Transverse colon (tissue), 4 donors: Measurements from ENCODE around the gene DTX3. TPM values are rescaled to one million over a fixed set of nuclear protein-coding genes. Genes with fewer than 3 reads are reported as not detected.
"Not testable (repeated sequence)": the region's sequence is repeated elsewhere in the genome, so short reads cannot be mapped to it uniquely, and the experiment has no call there.

ENCODE experiments used
- DNase-seq: peaks from one replicate; pipeline ENCODE4 v3.0.0-alpha.2; 2019
- H3K27ac ChIP-seq, 4 donors: fragments of 200-600 bp; sonication (generic); 2 replicates each; pipeline ENCODE4 v1.5.1; 2016 to 2018; ENCODE audit warnings: inconsistent platforms in 4 of 4
- H3K27me3 ChIP-seq: fragments of 200-600 bp; sonication (generic); 2 replicates; pipeline ENCODE4 v1.5.1; 2017; ENCODE audit warnings: inconsistent platforms
- H3K36me3 ChIP-seq, 4 donors: fragments of 200-600 bp; sonication (generic); 2 replicates each; pipeline ENCODE4 v1.5.1; 2017 to 2019; ENCODE audit warnings: inconsistent platforms in 4 of 4
- H3K4me1 ChIP-seq, 4 donors: fragments of 200-600 bp; sonication (generic); 2 replicates each; pipeline ENCODE4 v1.5.1; 2017 to 2020; ENCODE audit warnings: inconsistent platforms in 4 of 4
- H3K4me3 ChIP-seq, 4 donors: fragments of 200-600 bp; sonication (generic); 1 replicate in 1 of 4; 2 replicates in 3 of 4; pipeline versions ENCODE4 v1.5.1 to v1.6.1; 2017 to 2019; ENCODE audit warnings: inconsistent platforms in 4 of 4
- H3K9me3 ChIP-seq, 2 donors: fragments of 200-600 bp; sonication (generic); 2 replicates each; pipeline ENCODE4 v1.5.1; 2017 to 2019; ENCODE audit warnings: inconsistent platforms in 2 of 2
- CTCF ChIP-seq, 5 experiments: fragments of 200-600 bp in 3 of 5; fragments of 450-650 bp in 2 of 5; sonication (generic) in 3 of 5; IDR thresholded peaks; 1 replicate in 2 of 5; 2 replicates in 3 of 5; pipeline ENCODE4 v1.5.1; 2016 to 2017; ENCODE audit warnings: antibody characterized with exemption in 5 of 5, inconsistent platforms in 3 of 5, mild to moderate bottlenecking in 2 of 5, moderate library complexity in 1 of 5
- EP300 ChIP-seq: sonication (generic); formaldehyde crosslinking; IDR thresholded peaks from one replicate; pipeline ENCODE4 v1.6.1; 2017; ENCODE audit warnings: antibody characterized with exemption, low read depth
- POLR2A ChIP-seq: fragments of 450-650 bp; IDR thresholded peaks from one replicate; pipeline ENCODE4 v1.6.1; 2016; ENCODE audit warnings: antibody characterized with exemption, mild to moderate bottlenecking, moderate library complexity
- POLR2AphosphoS5 ChIP-seq, 3 donors: sonication (generic); formaldehyde crosslinking; IDR thresholded peaks; one replicate each; pipeline ENCODE4 v1.6.1; 2016; ENCODE audit warnings: antibody characterized with exemption in 3 of 3
- WGBS, 2 donors: methylation state at CpG; one replicate each; pipeline ENCODE4 v1.1.5; 2018; ENCODE audit warnings: low coverage in 1 of 2; 5-methylcytosine and 5-hydroxymethylcytosine counted together
- in situ Hi-C, 4 donors: fragments of 200-750 bp; cut with MboI; loops; one replicate each; pipeline versions ENCODE4 v1.15.0 to v1.15.1; 2017; ENCODE audit warnings: low sequenced_read_pairs in 3 of 4, low pct_ligation_motif_present in 1 of 4, low pct_unique_long_range_greater_than_20kb in 1 of 4
- intact Hi-C: fragments of 100-400 bp; cut with DNase I; formaldehyde crosslinking; loops from one replicate; pipeline ENCODE4 v1.15.1; 2023; ENCODE audit warnings: low total_unique reads
- total RNA-seq, 4 donors: library from RNA; depleted of rRNA; stranded (reverse); fragments of >200 nt; gene quantifications; one replicate each; pipeline ENCODE4 v1.1.0, GENCODE V29; 2016

Gene DTX3
- total RNA-seq, 4 donors from 2014 or later = 8.0 to 10.9 (median 9.6) TPM

DNA sequence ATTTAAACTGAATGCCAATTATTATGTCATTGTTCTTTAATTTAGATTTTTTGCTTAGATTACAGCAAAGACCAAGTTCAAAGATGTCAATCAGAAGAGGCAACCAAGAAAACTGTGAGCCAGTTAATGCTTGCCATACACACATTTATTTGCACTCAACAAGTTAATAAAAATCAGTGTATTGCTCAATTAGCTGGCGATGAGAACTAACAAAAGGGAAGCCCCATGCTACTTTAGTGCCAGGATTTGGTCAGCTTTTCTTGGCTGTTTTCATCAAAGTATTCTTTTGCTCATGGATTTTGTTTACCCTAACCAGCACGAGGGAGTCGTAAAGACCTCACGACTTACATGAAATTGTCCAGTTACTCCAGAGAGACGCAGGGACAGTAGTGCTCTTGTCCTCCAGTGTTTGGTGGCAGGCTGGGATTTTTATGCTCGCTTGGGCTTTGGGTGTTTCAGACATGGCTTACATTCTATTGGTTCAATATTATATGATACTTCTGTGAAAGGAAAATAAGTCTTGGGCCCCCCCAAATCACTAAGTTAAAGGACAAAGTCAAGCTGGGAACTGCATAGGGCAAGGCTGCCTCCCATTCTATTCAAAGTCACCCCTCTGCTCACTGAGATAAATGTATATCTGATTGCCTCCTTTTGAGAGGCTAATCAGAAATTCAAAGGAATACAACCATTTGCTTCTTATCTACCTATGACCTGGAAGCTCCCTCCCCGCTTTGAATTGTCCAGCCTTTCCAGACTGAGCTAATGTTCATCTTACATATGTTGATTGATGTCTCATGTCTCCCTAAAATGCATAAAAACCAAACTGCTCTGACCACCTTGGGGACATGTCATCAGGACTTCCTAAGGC is 35.8 kb downstream of the DTX3 start:
- in situ Hi-C loops = no loop called here
- TF ChIP-seq CTCF (IDR thresholded peaks at IDR 0.05) = no peak
- no peak for TF ChIP-seq POLR2AphosphoS5 (IDR thresholded peaks at IDR 0.05)
- TF ChIP-seq POLR2A = no peak
- no peak for TF ChIP-seq EP300
- 42 to 44% methylated on average over 7 of the region's 7 CpGs for WGBS, 2 donors
- Histone ChIP-seq H3K4me3 (no peak overlapping the region), H3K9me3 (no peaks in the 10 kb centered on the region), H3K27me3 (peaks cover 62% of the 10 kb centered on the region), H3K4me1 (no peaks in the 10 kb centered on the region), H3K36me3 (no peaks in the 10 kb centered on the region), H3K27ac (no peak overlapping the region)
- intact Hi-C loops = no loop called here
- DNase-seq = no peak

GRCh38 chr12:57641699-57642442 is 37.2 kb downstream of the DTX3 start:
- in situ Hi-C loops (no loop called here), intact Hi-C loops (no loop called here)
- H3K9me3 ChIP-seq = peaks cover 3 to 4% of the 10 kb centered on the region in 2 donors
- no peaks in the 10 kb centered on the region for H3K36me3 ChIP-seq
- no peak overlapping the region for H3K4me3 ChIP-seq
- H3K27me3 ChIP-seq = peaks cover 50% of the 10 kb centered on the region
- DNase-seq = no peak
- H3K27ac ChIP-seq = no peak overlapping the region
- WGBS, 2 donors = 51% methylated on average over 5 of the region's 5 CpGs
- no peaks in the 10 kb centered on the region for H3K4me1 ChIP-seq
- no peak for TF ChIP-seq EP300
- no peak for TF ChIP-seq CTCF (IDR thresholded peaks at IDR 0.05)
- no peak for TF ChIP-seq POLR2A
- TF ChIP-seq POLR2AphosphoS5 (IDR thresholded peaks at IDR 0.05) = no peak

- H3K27ac ChIP-seq, H3K4me1 ChIP-seq, intact Hi-C loops, DNase-seq, H3K4me3 ChIP-seq, H3K36me3 ChIP-seq, in situ Hi-C loops, H3K9me3 ChIP-seq: not testable (repeated sequence)
- peaks cover 15% of the 10 kb centered on the region for H3K27me3 ChIP-seq
- 69 to 79% methylated on average over 7 to 13 of the region's 13 CpGs for WGBS, 2 donors
Observed at GRCh38 chr12:57645990-57646658, 41.5 kb downstream of the DTX3 start.

GRCh38 chr12:57646659-57647049 is 42.0 kb downstream of the DTX3 start:
- not testable (repeated sequence) for H3K9me3 ChIP-seq
- 100% methylated on average over 5 of the region's 15 CpGs; no CpG with 5 or more reads in 1 of the 2 donors for WGBS, 2 donors

DNA sequence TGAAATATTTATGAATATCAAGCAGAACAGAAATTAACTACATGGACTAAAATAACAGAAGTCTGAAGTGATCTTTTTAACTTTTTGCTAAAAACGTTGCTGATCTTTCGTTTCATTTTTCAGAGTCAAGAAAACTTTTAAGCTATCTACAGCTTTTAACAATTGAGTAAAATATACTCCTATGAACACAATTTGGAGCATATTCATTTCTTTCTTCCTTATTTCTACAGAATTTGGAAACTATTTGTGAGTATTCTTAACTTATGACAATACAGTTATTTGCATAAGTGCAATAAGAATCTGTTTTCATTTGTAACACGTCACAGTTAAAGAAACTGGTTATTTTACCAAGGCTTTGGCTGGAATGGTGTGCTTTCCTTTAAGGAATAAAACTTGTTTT is 49.4 kb downstream of the DTX3 start:
- no peak for DNase-seq
- no peak overlapping the region for H3K4me3 ChIP-seq
- in situ Hi-C loops = no loop called here

More at GRCh38 chr12:57646659-57647049, 42.0 kb downstream of the DTX3 start:
- H3K27ac ChIP-seq, H3K4me1 ChIP-seq, H3K36me3 ChIP-seq, DNase-seq, in situ Hi-C loops, H3K4me3 ChIP-seq, intact Hi-C loops: not testable (repeated sequence)
- peaks cover 10% of the 10 kb centered on the region for H3K27me3 ChIP-seq

More for the DNA sequence above, 49.4 kb downstream of the DTX3 start:
- Histone ChIP-seq H3K36me3 (no peaks in the 10 kb centered on the region), H3K9me3 (no peaks in the 10 kb centered on the region), H3K4me1 (no peaks in the 10 kb centered on the region), H3K27ac (no peak overlapping the region), H3K27me3 (no peaks in the 10 kb centered on the region)
- no peak for TF ChIP-seq CTCF (IDR thresholded peaks at IDR 0.05)
- no peak for TF ChIP-seq POLR2A
- TF ChIP-seq POLR2AphosphoS5 (IDR thresholded peaks at IDR 0.05) = no peak
- TF ChIP-seq EP300 = no peak
- WGBS, 2 donors = 55 to 65% methylated on average over 3 of the region's 3 CpGs
- intact Hi-C loops = no loop called here
